GM21447 (cell line): ENCODE measurements around the gene PPP1R9B.
A peak's percentile ranks its signal among the peaks of the same experiment; 100 is the strongest.

Experiments
- ATAC-seq: cut with Tn5 transposase; IDR thresholded peaks from one replicate; pipeline ENCODE4 v1.9.1; 2021; ENCODE audit not compliant: unreplicated experiment

Gene PPP1R9B

DNA sequence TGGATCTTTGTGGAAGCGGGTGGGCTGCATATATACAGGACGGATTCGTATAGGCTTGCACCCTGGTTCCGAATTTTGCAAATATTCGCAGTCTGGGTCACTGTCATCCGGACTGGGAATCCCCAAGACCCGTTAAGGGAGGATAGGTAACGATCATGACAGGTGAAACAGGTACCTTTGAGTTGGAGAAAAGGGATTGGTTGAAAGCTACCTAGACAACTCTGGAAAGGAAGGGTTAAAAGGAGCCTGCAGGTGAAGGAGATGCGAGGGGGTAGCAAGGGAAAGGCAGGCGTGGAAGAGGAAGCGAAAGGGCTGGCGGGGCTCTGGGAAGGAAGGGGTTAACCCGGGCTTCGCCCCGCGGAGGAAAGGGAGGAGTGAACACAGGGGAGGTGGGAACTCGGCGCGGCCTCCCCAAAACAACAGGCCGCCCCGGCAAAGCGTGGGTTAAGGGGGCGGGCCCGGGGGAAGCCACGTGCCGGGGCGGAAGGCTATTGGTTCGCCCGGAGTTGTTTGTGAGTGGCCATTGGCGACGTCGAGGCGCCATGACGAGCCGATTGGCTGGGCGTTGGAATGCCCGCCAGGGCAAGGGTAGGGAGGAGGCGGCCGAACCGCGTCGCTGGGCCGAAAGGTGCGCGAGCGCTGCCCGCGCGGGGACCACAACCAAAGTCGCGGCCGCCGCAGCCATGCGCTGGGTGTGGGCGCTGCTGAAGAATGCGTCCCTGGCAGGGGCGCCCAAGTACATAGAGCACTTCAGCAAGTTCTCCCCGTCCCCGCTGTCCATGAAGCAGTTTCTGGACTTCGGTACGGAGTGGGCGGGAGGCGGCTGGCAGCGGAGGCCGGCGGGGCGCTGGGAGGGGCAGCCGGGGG is 55.5 kb downstream of the PPP1R9B start, which contains the start of gene PDK2:
Gene PDK2, plus strand, starts transcription at position 599 of the 867 bp plus-strand sequence. Its CDS starts 85 bp downstream, at position 684.
- ATAC-seq, result peak; percentile 82

DNA sequence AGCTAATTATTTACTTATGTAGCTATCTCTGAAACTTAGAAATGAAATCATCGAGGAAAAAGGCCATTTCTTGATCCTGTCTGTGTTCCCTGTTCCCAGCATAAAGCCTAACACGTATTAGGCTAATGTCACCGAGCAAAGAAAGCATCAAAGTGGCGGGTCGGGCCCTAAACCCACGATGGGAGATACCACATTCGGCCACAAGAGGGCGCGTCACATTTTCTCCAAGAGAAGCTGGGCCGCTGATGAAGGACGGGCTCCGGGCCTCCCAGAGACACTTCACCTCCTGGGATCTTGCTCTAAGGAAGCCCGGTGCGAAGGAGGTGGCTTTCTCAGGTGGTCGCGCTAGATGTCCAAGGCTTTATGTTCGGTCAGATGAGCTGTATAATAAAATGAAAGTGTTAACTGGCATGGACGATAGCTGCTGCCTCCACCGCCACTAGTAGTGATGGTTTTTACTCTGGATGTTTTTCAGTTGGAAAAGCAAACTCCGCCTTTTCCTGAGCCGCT is 56.2 kb downstream of the PPP1R9B start:
- ATAC-seq, result peak; percentile 41

DNA sequence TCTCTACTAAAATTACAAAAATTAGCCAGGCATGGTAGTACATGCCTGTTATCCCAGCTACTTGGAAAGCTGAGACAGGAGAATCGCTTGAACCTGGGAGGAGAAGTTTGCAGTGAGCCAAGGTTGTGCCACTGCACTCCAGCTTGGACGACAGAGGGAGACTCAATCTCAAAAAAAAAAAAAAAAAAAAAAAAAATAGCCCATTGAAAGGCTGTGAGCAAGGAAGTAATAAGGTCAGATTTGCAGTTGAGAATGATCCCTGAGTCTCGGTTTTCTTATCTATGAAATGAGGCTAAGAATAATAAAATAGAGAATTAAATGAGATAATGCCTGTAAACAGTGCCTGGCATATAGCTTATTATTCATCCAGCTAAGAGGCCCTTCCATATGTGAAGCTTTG is 56.7 kb downstream of the PPP1R9B start:
- no peak for ATAC-seq

GRCh38 chr17:50093246-50093645 is 57.2 kb downstream of the PPP1R9B start:
- ATAC-seq, result no peak

DNA sequence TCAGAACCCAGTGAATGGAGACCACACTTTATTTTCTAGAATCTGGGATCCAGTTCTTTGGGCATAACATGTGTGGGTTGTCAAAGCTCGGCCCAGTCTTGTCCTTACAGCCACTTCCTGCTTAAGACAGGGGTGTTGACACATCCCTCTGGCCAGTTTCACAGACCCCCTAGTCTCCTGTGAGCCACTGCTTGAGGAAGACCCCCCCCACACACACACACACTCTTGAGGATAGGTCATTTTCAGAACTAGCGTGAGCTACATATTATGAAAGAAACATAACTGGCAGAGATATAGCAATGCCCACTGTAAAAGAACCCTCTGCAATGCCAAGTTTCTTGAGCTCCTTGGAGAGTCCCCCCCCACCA is 58.6 kb downstream of the PPP1R9B start:
- no peak for ATAC-seq

DNA sequence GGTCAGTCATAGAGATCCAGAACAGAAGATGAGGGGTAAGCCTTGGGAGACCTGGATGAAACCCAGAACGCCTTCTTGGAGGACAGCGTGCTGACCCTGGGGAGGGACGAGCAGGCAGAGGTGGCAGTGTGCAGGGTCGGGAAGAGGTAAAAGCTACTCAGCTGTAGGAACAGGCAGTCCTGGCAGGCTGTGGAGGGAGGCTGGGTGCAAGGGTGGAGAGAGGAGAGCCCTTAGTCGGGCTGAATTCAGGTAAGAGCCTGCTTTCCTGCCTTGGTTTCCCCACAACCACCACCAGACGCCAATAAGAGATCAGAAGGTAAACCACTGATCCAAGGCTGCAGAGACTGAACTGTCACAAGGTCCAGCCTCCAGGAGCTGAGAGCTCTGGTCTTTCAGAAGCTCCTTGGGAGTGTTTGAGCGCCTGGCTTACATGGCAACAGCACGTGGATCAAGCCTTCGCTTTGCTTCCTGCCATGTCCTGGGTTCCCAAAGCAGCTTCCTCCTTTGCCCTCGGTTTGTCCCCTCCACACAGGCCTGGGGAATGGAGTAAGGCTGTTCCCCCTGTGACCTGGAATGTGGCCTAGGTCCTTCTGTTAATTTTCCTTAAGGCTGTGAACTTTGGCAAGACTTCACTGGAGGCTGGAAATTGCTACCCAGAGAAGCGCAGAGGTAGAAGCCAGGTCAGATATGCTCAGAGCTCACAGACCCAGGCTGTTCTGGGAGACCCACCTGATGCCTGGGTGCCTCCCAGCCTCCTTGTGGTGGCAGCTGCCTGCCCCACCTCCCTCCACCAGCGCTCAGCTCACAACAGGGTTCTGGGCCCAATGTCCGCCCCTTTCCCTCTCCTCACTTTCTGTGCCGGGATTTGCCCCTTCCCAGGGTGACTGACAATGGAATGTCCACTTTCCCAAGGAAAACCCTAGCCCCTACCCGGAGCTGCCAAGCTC is 59.2 kb downstream of the PPP1R9B start:
- ATAC-seq, result no peak

DNA sequence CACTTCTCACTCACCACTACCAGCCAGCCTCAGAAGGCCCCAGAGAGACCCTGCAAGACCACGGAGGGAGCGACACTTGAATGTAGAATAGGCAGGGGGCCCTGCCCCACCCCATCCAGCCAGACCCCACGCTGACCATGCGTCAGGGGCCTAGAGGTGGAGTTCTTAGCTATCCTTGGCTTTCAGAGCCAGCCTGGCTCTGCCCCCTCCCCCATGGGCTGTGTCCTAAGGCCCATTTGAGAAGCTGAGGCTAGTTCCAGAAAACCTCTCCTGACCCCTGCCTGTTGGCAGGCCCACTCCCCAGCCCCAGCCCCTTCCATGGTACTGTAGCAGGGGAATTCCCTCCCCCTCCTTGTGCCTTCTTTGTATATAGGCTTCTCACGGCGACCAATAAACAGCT is 60.4 kb downstream of the PPP1R9B start:
- ATAC-seq, result no peak

DNA sequence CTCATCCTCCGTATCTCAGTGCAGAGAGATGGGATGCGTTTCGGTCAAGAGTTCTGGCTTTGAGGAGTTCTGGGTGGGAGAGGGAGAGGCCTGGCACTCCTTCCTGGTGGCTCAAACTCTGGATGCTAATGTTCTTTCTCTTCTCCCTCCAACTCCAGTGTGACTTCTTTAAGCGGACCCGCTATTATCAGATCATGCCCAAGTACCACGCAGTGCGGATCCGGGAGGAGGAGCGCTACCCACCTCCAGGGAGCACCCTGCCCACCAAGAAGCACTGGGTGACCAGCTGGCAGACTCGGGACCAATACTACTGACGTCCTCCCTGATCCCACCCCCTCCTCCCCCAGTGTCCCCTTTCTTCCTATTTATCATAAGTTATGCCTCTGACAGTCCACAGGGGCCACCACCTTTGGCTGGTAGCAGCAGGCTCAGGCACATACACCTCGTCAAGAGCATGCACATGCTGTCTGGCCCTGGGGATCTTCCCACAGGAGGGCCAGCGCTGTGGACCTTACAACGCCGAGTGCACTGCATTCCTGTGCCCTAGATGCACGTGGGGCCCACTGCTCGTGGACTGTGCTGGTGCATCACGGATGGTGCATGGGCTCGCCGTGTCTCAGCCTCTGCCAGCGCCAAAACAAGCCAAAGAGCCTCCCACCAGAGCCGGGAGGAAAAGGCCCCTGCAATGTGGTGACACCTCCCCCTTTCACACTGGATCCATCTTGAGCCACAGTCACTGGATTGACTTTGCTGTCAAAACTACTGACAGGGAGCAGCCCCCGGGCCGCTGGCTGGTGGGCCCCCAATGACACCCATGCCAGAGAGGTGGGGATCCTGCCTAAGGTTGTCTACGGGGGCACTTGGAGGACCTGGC is 61.3 kb downstream of the PPP1R9B start:
- no peak for ATAC-seq

- ATAC-seq, result no peak
These were observed 62.5 kb downstream of the PPP1R9B start for GRCh38 chr17:50087912-50088405.

DNA sequence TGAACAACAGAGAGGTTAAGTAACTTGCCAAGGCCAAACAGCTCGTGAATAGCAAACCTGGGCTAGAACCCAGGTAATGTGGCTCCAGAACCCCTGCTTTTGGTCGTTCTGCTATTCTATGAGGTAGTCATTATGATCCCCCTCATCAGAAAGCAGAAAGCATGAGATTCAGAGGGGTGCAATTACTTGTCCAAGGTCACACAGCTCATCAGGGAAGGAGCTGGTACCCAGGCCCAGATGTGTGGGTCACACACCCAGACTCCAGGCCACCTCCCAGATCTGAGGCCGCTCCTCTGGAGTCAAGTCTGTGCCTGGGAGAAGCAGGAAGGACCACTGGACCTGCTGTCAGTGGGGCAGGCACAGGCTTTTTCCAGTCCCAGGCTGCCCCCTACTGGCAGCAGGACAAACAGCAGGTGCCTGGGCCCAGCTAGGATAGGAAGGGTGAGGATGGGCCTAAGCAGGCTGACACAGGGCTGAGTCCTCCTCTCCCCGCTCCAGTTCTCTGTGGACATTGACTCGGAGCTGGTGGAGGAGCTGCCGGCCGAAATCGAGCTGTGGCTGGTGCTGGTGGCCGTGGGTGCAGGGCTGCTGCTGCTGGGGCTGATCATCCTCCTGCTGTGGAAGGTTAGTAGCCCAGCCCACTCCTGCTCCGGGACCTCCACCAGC is 63.1 kb downstream of the PPP1R9B start:
- ATAC-seq, result no peak
